ENCODE data around the gene RAB3B.
A peak's percentile ranks its signal among the peaks of the same experiment; 100 is the strongest.

RAB3B gene

DNA sequence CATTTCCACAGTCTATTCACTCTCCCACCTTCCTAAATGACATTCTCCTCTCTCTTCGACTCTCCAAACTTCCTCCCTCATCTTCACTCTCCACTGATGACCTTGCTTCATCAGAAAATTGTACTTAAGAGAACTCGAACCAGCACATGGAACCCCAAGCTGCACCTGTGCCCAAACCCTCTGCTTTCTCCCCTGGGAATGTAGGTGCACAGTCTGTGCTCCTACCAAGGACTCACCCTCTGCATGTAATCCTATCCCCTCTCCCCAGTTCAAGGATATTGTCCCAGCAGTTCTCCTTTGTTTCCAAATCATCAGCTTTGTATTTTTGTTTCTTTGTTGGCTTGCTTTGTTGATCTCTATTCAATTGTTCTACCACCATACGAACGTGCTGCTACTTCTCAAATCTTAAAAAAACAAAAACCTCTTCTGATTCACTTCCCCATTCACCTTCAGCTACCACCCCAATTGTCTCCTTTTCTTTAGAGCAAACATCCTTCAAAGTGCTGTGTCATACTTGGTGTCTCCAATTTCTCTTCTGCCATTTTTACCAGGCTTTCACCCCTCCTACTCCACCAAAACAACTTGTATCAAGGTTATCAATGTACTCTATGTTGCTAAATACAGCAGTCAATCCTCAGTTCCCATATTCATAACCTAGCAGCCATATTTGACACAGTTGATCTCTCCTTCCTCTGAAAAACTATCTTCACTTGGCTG lies 26.8 kb downstream of the RAB3B start:
- Histone ChIP-seq H3K27ac (replicated peaks) (no peak overlapping the region), H3K4me3 (replicated peaks; ENCODE audit: insufficient read depth, low read length) (no peak overlapping the region), H3K27me3 (ENCODE audit: insufficient read depth, poor library complexity, severe bottlenecking) (no peaks in the 10 kb centered on the region)
- TF ChIP-seq, protein P1, sequence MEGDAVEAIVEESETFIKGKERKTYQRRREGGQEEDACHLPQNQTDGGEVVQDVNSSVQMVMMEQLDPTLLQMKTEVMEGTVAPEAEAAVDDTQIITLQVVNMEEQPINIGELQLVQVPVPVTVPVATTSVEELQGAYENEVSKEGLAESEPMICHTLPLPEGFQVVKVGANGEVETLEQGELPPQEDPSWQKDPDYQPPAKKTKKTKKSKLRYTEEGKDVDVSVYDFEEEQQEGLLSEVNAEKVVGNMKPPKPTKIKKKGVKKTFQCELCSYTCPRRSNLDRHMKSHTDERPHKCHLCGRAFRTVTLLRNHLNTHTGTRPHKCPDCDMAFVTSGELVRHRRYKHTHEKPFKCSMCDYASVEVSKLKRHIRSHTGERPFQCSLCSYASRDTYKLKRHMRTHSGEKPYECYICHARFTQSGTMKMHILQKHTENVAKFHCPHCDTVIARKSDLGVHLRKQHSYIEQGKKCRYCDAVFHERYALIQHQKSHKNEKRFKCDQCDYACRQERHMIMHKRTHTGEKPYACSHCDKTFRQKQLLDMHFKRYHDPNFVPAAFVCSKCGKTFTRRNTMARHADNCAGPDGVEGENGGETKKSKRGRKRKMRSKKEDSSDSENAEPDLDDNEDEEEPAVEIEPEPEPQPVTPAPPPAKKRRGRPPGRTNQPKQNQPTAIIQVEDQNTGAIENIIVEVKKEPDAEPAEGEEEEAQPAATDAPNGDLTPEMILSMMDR (IDR thresholded peaks at IDR 0.05; ENCODE audit: insufficient read depth, low read length): no peak
- TF ChIP-seq, protein P2, sequence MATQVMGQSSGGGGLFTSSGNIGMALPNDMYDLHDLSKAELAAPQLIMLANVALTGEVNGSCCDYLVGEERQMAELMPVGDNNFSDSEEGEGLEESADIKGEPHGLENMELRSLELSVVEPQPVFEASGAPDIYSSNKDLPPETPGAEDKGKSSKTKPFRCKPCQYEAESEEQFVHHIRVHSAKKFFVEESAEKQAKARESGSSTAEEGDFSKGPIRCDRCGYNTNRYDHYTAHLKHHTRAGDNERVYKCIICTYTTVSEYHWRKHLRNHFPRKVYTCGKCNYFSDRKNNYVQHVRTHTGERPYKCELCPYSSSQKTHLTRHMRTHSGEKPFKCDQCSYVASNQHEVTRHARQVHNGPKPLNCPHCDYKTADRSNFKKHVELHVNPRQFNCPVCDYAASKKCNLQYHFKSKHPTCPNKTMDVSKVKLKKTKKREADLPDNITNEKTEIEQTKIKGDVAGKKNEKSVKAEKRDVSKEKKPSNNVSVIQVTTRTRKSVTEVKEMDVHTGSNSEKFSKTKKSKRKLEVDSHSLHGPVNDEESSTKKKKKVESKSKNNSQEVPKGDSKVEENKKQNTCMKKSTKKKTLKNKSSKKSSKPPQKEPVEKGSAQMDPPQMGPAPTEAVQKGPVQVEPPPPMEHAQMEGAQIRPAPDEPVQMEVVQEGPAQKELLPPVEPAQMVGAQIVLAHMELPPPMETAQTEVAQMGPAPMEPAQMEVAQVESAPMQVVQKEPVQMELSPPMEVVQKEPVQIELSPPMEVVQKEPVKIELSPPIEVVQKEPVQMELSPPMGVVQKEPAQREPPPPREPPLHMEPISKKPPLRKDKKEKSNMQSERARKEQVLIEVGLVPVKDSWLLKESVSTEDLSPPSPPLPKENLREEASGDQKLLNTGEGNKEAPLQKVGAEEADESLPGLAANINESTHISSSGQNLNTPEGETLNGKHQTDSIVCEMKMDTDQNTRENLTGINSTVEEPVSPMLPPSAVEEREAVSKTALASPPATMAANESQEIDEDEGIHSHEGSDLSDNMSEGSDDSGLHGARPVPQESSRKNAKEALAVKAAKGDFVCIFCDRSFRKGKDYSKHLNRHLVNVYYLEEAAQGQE (IDR thresholded peaks at IDR 0.05; ENCODE audit: insufficient replicate concordance, low read depth): no peak
- peak; percentile 84 for TF ChIP-seq SPI1 (IDR thresholded peaks at IDR 0.05; ENCODE audit: borderline replicate concordance, low read depth)
- peak in 1 of 2 experiments; percentile 18 for DNase-seq (ENCODE audit: low read depth in 1 of 2, low spot score in 1 of 2)

DNA sequence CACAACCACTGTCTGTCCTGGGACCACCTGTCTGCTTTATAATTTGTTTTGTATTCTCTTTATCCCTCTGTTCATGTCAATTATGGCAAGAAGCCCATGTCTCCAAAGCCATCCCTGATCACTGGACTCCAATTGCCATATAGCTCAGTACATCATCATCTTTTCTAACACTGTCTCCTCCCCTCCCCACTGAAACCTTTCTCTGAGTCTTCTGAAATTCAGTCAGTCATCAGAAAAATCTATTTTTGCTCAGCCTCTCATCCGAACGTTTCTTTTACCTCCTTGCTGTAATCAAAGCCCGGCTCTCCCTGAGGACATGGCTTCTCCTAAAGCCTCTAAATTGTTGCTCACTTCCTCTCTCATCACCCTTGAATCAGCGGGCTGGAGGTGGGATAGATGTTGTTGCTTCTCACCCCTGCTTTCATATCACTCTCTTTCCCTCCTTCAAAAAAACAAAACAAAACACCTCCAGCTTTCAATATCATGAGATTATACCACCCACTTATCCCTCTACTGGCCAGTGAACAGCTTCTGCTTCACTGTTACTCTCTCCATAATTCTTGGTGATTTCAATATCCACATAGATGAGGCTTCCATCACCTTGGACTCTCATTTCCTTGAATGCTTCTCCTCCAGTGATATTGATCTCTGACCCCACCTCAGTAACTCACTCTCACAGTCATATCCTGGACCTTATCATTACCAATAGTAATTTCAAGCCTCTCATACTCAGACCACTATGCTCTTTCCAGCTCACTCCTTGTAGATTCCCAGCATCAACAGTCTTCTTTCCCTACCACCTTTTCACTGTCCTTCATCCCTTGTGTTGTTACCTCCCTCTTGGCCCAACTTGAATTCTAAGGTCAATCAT lies 27.8 kb downstream of the RAB3B start:
- no peak for TF ChIP-seq GABPA (IDR thresholded peaks at IDR 0.05; ENCODE audit: low read depth)
- DNase-seq (ENCODE audit: low read depth in 1 of 2, low spot score in 1 of 2): no peak
- no peaks in the 10 kb centered on the region for H3K27me3 ChIP-seq (ENCODE audit: insufficient read depth, poor library complexity, severe bottlenecking)
- H3K4me3 ChIP-seq (replicated peaks; ENCODE audit: insufficient read depth, low read length): no peak overlapping the region
- no peak overlapping the region for H3K27ac ChIP-seq (replicated peaks)

DNA sequence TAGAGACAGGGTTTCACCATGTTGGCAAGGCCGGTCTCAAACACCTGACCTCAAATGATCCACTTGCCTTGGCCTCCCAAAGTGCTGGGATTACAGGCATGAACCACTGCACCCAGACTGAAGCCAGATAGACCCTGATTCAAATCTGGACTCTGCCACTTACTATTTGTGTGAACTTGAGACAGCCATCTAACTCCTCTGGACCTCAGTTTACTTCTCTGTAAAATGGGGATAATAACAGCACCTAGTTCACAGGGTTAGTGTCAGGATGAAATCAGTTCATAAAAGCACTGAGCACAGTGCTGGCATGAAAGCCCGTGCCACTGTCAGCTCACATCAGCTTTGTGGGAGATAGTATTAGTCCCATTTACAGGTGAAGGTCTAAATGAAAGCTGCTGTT lies 28.5 kb downstream of the RAB3B start:
- TF ChIP-seq, protein P1 (IDR thresholded peaks at IDR 0.05; ENCODE audit: insufficient read depth, low read length): no peak
- no peak for TF ChIP-seq GABPA (IDR thresholded peaks at IDR 0.05; ENCODE audit: low read depth)
- TF ChIP-seq, protein P2 (IDR thresholded peaks at IDR 0.05; ENCODE audit: insufficient replicate concordance, low read depth): no peak
- no peak for TF ChIP-seq POLR2AphosphoS5 (IDR thresholded peaks at IDR 0.05; ENCODE audit: low read depth)
- TF ChIP-seq SPI1 (IDR thresholded peaks at IDR 0.05; ENCODE audit: borderline replicate concordance, low read depth): no peak
- H3K27me3 ChIP-seq (ENCODE audit: insufficient read depth, poor library complexity, severe bottlenecking): no peaks in the 10 kb centered on the region
- no peak overlapping the region for H3K4me3 ChIP-seq (replicated peaks; ENCODE audit: insufficient read depth, low read length)
- no peak for DNase-seq (ENCODE audit: low read depth in 1 of 2, low spot score in 1 of 2)
- H3K27ac ChIP-seq (replicated peaks): no peak overlapping the region

DNA sequence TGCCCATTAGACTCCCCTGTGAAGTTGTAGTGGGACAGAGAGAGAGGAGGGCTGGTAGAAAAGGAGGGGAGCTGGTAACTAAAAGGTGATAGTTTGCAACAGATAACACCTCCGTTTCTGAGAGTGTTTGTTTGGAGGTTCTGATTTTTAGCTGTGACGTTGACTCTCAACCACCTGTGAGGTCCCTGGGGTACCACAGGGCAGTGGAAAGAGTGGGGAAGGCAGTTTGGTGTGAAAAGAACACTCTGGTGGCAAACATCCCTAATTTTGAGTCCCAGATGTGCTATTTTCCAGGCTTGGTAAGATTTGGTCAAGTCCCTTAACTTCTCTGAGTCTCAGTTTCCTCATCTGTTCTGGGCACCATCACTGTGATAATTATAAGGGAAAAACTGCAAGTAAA lies 29.3 kb downstream of the RAB3B start:
- no peak for DNase-seq (ENCODE audit: low read depth in 1 of 2, low spot score in 1 of 2)
- no peak overlapping the region for H3K4me3 ChIP-seq (replicated peaks; ENCODE audit: insufficient read depth, low read length)
- H3K27ac ChIP-seq (replicated peaks): no peak overlapping the region
- H3K27me3 ChIP-seq (ENCODE audit: insufficient read depth, poor library complexity, severe bottlenecking): no peaks in the 10 kb centered on the region
- TF ChIP-seq SPI1 (IDR thresholded peaks at IDR 0.05; ENCODE audit: borderline replicate concordance, low read depth): no peak
- TF ChIP-seq, protein P2 (IDR thresholded peaks at IDR 0.05; ENCODE audit: insufficient replicate concordance, low read depth): no peak
- TF ChIP-seq POLR2AphosphoS5 (IDR thresholded peaks at IDR 0.05; ENCODE audit: low read depth): no peak
- TF ChIP-seq GABPA (IDR thresholded peaks at IDR 0.05; ENCODE audit: low read depth): no peak
- TF ChIP-seq, protein P1 (IDR thresholded peaks at IDR 0.05; ENCODE audit: insufficient read depth, low read length): no peak
